H1 (cell line): ENCODE results near the gene ADPRS. TPM values are rescaled to one million over a fixed set of nuclear protein-coding genes. Genes with fewer than 3 reads are reported as not detected.

Experiments used
- CHD7 ChIP-seq: fragments of 300-600 bp; sonication (generic); IDR thresholded peaks from 2 replicates; pipeline ENCODE4 v1.7.1; 2012; ENCODE audit warnings: low read length, moderate library complexity, mild to moderate bottlenecking, inconsistent platforms; ENCODE audit not compliant: insufficient replicate concordance
- CTCF ChIP-seq, 3 experiments: IDR thresholded peaks; 1 replicate in 2 of 3; 2 replicates in 1 of 3; pipeline versions ENCODE4 v1.5.1 to v1.6.1; 2011; ENCODE audit warnings: low read length in 3 of 3, mild to moderate bottlenecking in 3 of 3, inconsistent platforms in 2 of 3, low read depth in 1 of 3, moderate library complexity in 1 of 3; ENCODE audit not compliant: insufficient read depth in 1 of 3; ENCODE audit errors: control extremely low read depth in 1 of 3
- GTF2F1 ChIP-seq: IDR thresholded peaks from 2 replicates; pipeline ENCODE4 v1.6.1; 2012; ENCODE audit warnings: low read depth, low read length, improper control_type of control experiment, borderline replicate concordance
- RNF2 ChIP-seq: fragments of 200-900, 300-1000 bp; sonication (generic); IDR thresholded peaks from 2 replicates; pipeline ENCODE4 v1.7.1; 2016; ENCODE audit warnings: borderline replicate concordance, low read depth, mild to moderate bottlenecking, antibody characterized with exemption, low read length; ENCODE audit not compliant: poor library complexity, severe bottlenecking; ENCODE audit errors: missing control alignments
- SAP30 ChIP-seq: fragments of 300-600 bp; sonication (generic); IDR thresholded peaks from 2 replicates; pipeline ENCODE4 v1.7.1; 2012; ENCODE audit warnings: low read length, moderate library complexity, mild to moderate bottlenecking, inconsistent platforms; ENCODE audit not compliant: insufficient read depth, insufficient replicate concordance
- SIX5 ChIP-seq: IDR thresholded peaks from 2 replicates; pipeline ENCODE4 v1.6.1; 2011; ENCODE audit warnings: mild to moderate bottlenecking, low read depth, low read length
- polyA plus RNA-seq, 7 experiments: library from polyadenylated mRNA; depleted of rRNA in 3 of 7; stranded (reverse) in 5 of 7; unstranded in 2 of 7; fragments of >200 nt in 5 of 7; fragments of 200-250 nt in 2 of 7; gene quantifications; 1 replicate in 5 of 7; 2 replicates in 1 of 7; 4 replicates in 1 of 7; pipeline versions ENCODE4 v1.2.1 to v1.2.3, GENCODE V29; 2011 to 2013; ENCODE audit warnings: missing spikeins in 2 of 7, mixed read lengths in 2 of 7
- total RNA-seq: library from RNA; stranded (reverse); fragmentation: NEBNext Ultra II Directional; extraction: Animal tissue kit (Norgen Biotek cat#: 25700); gene quantifications from 2 replicates; pipeline ENCODE4 v1.2.1, GENCODE V29; 2021

Gene ADPRS
- total and polyA plus RNA-seq, 2 of the 8 experiments (the other 6 are each of a cell fraction or from before 2014, with no cell fraction given): 22.9 to 38.1 TPM

- TF ChIP-seq GTF2F1: no peak
- peak in 2 of 3 experiments; percentile 96 to 98; a peak in 3 of 4 replicates for TF ChIP-seq CTCF (IDR thresholded peaks at IDR 0.05; ENCODE audit: control extremely low read depth in 1 of 3, insufficient read depth in 1 of 3, low read depth in 1 of 3, low read length in 3 of 3)
- no peak for TF ChIP-seq RNF2
- TF ChIP-seq SIX5: 0 out of 2 replicates have a peak, but pooled peaks have one; percentile 8
- TF ChIP-seq CHD7: no peak
- peak; percentile 81 for TF ChIP-seq SAP30
Measured at GRCh38 chr1:36088577-36089392, at the start of gene ADPRS (continued).
